ENCODE data around the gene OR4E1.

- TF ChIP-seq CTCF (IDR thresholded peaks at IDR 0.05 in 8 of 11, conservative IDR thresholded peaks at IDR 0.05 in 3 of 11) (no peak), POLR2A (IDR thresholded peaks at IDR 0.05) (no peak), POLR2AphosphoS5 (IDR thresholded peaks at IDR 0.05) (no peak)
Measured at GRCh38 chr14:21721504-21721903, 47.9 kb upstream of the OR4E1 start.

All from spleen (tissue), 7 donors.